ENCODE data around the gene EXPH5. TPM values are rescaled to one million over a fixed set of nuclear protein-coding genes. Genes with fewer than 3 reads are reported as not detected.

Gene EXPH5
- total and polyA plus RNA-seq, 2 of the 8 experiments (the other 6 are each of a cell fraction or from before 2014, with no cell fraction given): 1.1 to 11.5 TPM

DNA sequence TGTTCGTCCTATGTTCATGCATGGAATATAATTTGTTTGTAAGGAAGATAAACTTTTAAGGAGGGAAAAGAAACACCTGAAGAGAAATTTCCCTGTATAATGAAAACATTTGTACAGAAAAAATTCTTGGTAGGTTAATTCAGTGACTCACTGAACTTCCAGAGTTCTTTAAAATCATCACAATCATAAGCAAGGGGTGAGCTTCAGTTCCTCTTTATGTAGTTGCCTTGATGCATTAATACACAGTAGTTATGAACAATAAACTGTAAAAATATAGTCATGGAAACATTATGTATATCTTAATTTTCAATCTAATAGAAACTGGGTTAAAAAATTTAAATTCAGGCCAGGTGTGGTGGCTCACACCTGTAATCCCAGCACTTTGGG lies 125.1 kb downstream of the EXPH5 start:
- no peak overlapping the region; a peak in 1 of 4 replicates for H3K4me2 ChIP-seq (ENCODE audit: insufficient read depth in 1 of 2, low read depth in 2 of 2, low read length in 2 of 2)
- H3K14ac ChIP-seq (ENCODE audit: insufficient read length): no peak overlapping the region
- H2BK15ac ChIP-seq (ENCODE audit: low read length): no peak overlapping the region
- H4K91ac ChIP-seq (replicated peaks; ENCODE audit: insufficient read length, low read length): no peak overlapping the region
- H3K23ac ChIP-seq (ENCODE audit: insufficient read length): no peak overlapping the region
- peaks cover 3% of the 10 kb centered on the region for H3K23me2 ChIP-seq (ENCODE audit: low read depth, low read length)
- H2AFZ ChIP-seq (ENCODE audit: low read length): no peak overlapping the region
- H2BK12ac ChIP-seq (ENCODE audit: low read depth, low read length): no peak overlapping the region
- DNase-seq (ENCODE audit: low read depth in 1 of 2, low spot score in 2 of 2): no peak
- H3K79me1 ChIP-seq (ENCODE audit: low read depth, low read length): no peaks in the 10 kb centered on the region
- POLR2A ChIA-PET (ENCODE audit: partially characterized antibody): no interaction called here
- no peak overlapping the region for H3K27ac ChIP-seq (ENCODE audit: low read depth, low read length)
- FAIRE-seq: no peak
- CTCF ChIA-PET (ENCODE audit: partially characterized antibody): interaction anchor here (1.1 kb wide), 1 partner anchor 9 kb away, joined by 4 read pairs; no protein-coding TSS in a partner anchor
- no peak overlapping the region for H4K5ac ChIP-seq (ENCODE audit: insufficient read length, low read depth, low read length)
- no peak overlapping the region for H3K18ac ChIP-seq (ENCODE audit: extremely low read depth, low read length)
- no peaks in the 10 kb centered on the region for H3K79me2 ChIP-seq (ENCODE audit: control insufficient read depth in 1 of 2, insufficient read depth in 2 of 2, low read length in 2 of 2)
- no peaks in the 10 kb centered on the region for H4K20me1 ChIP-seq (replicated peaks in 1 of 2; ENCODE audit: control insufficient read depth in 1 of 2, insufficient read depth in 2 of 2, low read length in 2 of 2)
- H3K4me3 ChIP-seq (ENCODE audit: extremely low read depth in 1 of 4, insufficient read depth in 2 of 4, low read depth in 3 of 4, low read length in 4 of 4): no peak overlapping the region
- 0 out of 8 replicates have a peak, but pooled peaks cover 0 to 3% (median 0%) of the 10 kb centered on the region in 4 experiments for H3K36me3 ChIP-seq (ENCODE audit: control insufficient read depth in 2 of 4, insufficient read depth in 4 of 4, low read length in 3 of 4)
- H3K4me1 ChIP-seq (replicated peaks in 1 of 4; ENCODE audit: control insufficient read depth in 3 of 4, insufficient read depth in 4 of 4, low read length in 3 of 4): no peaks in the 10 kb centered on the region; a peak in 1 of 7 replicates
- WGBS, 2 experiments (ENCODE audit: extremely low coverage in 1 of 2, insufficient coverage in 1 of 2, insufficient read length in 1 of 2, insufficient replicate concordance in 2 of 2, low coverage in 1 of 2, low lambda C conversion rate in 2 of 2, missing lambda C conversion rate in 1 of 2): 100% methylated on average over 1 of the region's 1 CpG; no CpG with 5 or more reads in 1 of the 2 experiments
- no peak overlapping the region for H2BK120ac ChIP-seq (replicated peaks; ENCODE audit: low read depth, low read length)
- H3K9ac ChIP-seq (replicated peaks in 1 of 4; ENCODE audit: extremely low read depth in 1 of 4, low read depth in 3 of 4, low read length in 3 of 4): no peak overlapping the region
- no peak overlapping the region for H2BK5ac ChIP-seq (ENCODE audit: low read depth, low read length)
- no peak overlapping the region for H3K56ac ChIP-seq (replicated peaks; ENCODE audit: insufficient read length, low read depth, low read length)
- H3K9me3 ChIP-seq (ENCODE audit: insufficient read depth in 2 of 2, low read depth in 1 of 2, low read length in 1 of 2): no peaks in the 10 kb centered on the region
- no peak overlapping the region for H3K4ac ChIP-seq (replicated peaks; ENCODE audit: insufficient read length, low read depth, low read length)
- H2AK5ac ChIP-seq (ENCODE audit: low read depth, low read length): no peak overlapping the region
- no peak overlapping the region for H4K8ac ChIP-seq (ENCODE audit: extremely low read depth, insufficient read depth, low read length)
- no peak overlapping the region for H2BK20ac ChIP-seq (ENCODE audit: low read length)
- no peaks in the 10 kb centered on the region for H3K27me3 ChIP-seq (replicated peaks in 1 of 4; ENCODE audit: control insufficient read depth in 3 of 4, extremely low read depth in 1 of 4, insufficient read depth in 3 of 4, low read length in 3 of 4)
- TF ChIP-seq SIX5 (IDR thresholded peaks at IDR 0.05; ENCODE audit: low read depth, low read length): no peak
- TF ChIP-seq BACH1 (IDR thresholded peaks at IDR 0.05; ENCODE audit: low read length): no peak
- no peak for TF ChIP-seq HDAC2 (IDR thresholded peaks at IDR 0.05; ENCODE audit: borderline replicate concordance in 1 of 2, low read depth in 2 of 2, low read length in 2 of 2)
- TF ChIP-seq TAF7 (optimal IDR thresholded peaks at IDR 0.05; ENCODE audit: borderline replicate concordance, low read depth, low read length): no peak
- no peak for TF ChIP-seq EP300 (IDR thresholded peaks at IDR 0.05; ENCODE audit: borderline replicate concordance in 1 of 2, low read depth in 2 of 2, low read length in 2 of 2)
- TF ChIP-seq CHD1 (IDR thresholded peaks at IDR 0.05; ENCODE audit: low read depth, low read length): no peak
- no peak for TF ChIP-seq POU5F1 (IDR thresholded peaks at IDR 0.05; ENCODE audit: low read depth, low read length)
- TF ChIP-seq SAP30 (IDR thresholded peaks at IDR 0.05; ENCODE audit: insufficient read depth, insufficient replicate concordance, low read length): no peak
- TF ChIP-seq SP1 (IDR thresholded peaks at IDR 0.05; ENCODE audit: low read depth, low read length): no peak
- no peak for TF ChIP-seq EGR1 (IDR thresholded peaks at IDR 0.05; ENCODE audit: borderline replicate concordance, low read depth, low read length)
- no peak for TF ChIP-seq CTBP2 (IDR thresholded peaks at IDR 0.05; ENCODE audit: borderline replicate concordance, insufficient read depth, insufficient read length, low read length)
- no peak for TF ChIP-seq EZH2 (IDR thresholded peaks at IDR 0.05; ENCODE audit: low read depth, low read length, severe bottlenecking)
- no peak for TF ChIP-seq ASH2L (IDR thresholded peaks at IDR 0.05; ENCODE audit: low read length)
- no peak for TF ChIP-seq PHF8 (conservative IDR thresholded peaks at IDR 0.05; ENCODE audit: low read depth, low read length)
- TF ChIP-seq POLR2A (IDR thresholded peaks at IDR 0.05; ENCODE audit: control extremely low read depth in 1 of 2, low read depth in 2 of 2, low read length in 2 of 2): no peak
